Ectodermal cell (in vitro differentiated cells): ENCODE data around the gene HMGCS2.
"Not testable (repeated sequence)": the region's sequence is repeated elsewhere in the genome, so short reads cannot be mapped to it uniquely, and the experiment has no call there.

Experiments used
- H3K27ac ChIP-seq: 2 replicates; pipeline ENCODE4 v1.7.0; 2013; ENCODE audit warnings: mild to moderate bottlenecking, low read depth, low read length; ENCODE audit not compliant: insufficient read depth, poor library complexity, severe bottlenecking
- H3K27me3 ChIP-seq: 2 replicates; pipeline ENCODE4 v1.7.0; 2013; ENCODE audit warnings: mild to moderate bottlenecking, low read length; ENCODE audit not compliant: insufficient read depth, control insufficient read depth, poor library complexity, severe bottlenecking
- H3K36me3 ChIP-seq: one replicate; pipeline ENCODE4 v1.7.0; 2013; ENCODE audit warnings: low read length; ENCODE audit not compliant: control insufficient read depth, insufficient read depth
- H3K4me1 ChIP-seq: one replicate; pipeline ENCODE4 v1.7.0; 2013; ENCODE audit warnings: low read length; ENCODE audit not compliant: control insufficient read depth, insufficient read depth
- H3K4me3 ChIP-seq: 2 replicates; pipeline ENCODE4 v1.7.0; 2013; ENCODE audit warnings: low read depth, low read length, control low read depth; ENCODE audit not compliant: insufficient read depth
- H3K9me3 ChIP-seq: 2 replicates; pipeline ENCODE4 v1.7.0; 2013; ENCODE audit warnings: mild to moderate bottlenecking, low read length, moderate library complexity; ENCODE audit not compliant: control insufficient read depth
- WGBS, 2 experiments: methylation state at CpG; one replicate each; pipeline ENCODE4 v1.1.7; 2013; ENCODE audit warnings: missing lambda C conversion rate in 2 of 2; 5-methylcytosine and 5-hydroxymethylcytosine counted together

The HMGCS2 gene

GRCh38 chr1:119718972-119719371 lies 49.7 kb downstream of the HMGCS2 start:
- WGBS, 2 experiments = 96 to 99% methylated on average over 3 of the region's 3 CpGs
- H3K36me3 ChIP-seq = peaks cover 31% of the 10 kb centered on the region
- no peak overlapping the region for H3K4me3 ChIP-seq

GRCh38 chr1:119718409-119718808 lies 50.3 kb downstream of the HMGCS2 start:
- Histone ChIP-seq H3K4me1 (peaks cover 27% of the 10 kb centered on the region), H3K36me3 (peaks cover 25% of the 10 kb centered on the region), H3K27ac (no peak overlapping the region), H3K27me3 (no peaks in the 10 kb centered on the region), H3K9me3 (no peaks in the 10 kb centered on the region), H3K4me3 (no peak overlapping the region)

More at GRCh38 chr1:119718972-119719371, 49.7 kb downstream of the HMGCS2 start:
- Histone ChIP-seq H3K27ac (no peak overlapping the region), H3K27me3 (no peaks in the 10 kb centered on the region), H3K4me1 (peaks cover 26% of the 10 kb centered on the region), H3K9me3 (no peaks in the 10 kb centered on the region)

- H3K4me1 ChIP-seq = peaks cover 27% of the 10 kb centered on the region
- WGBS, 2 experiments = 79 to 80% methylated on average over 5 of the region's 5 CpGs
- H3K36me3 ChIP-seq = peaks cover 2% of the 10 kb centered on the region
- H3K9me3 ChIP-seq = no peaks in the 10 kb centered on the region
- H3K4me3 ChIP-seq = no peak overlapping the region
- no peak overlapping the region for H3K27ac ChIP-seq
- no peaks in the 10 kb centered on the region for H3K27me3 ChIP-seq
Observed at GRCh38 chr1:119715542-119715941, 53.2 kb downstream of the HMGCS2 start.

GRCh38 chr1:119714583-119714982 lies 54.1 kb downstream of the HMGCS2 start:
- H3K27ac ChIP-seq = no peak overlapping the region
- H3K4me1 ChIP-seq = peaks cover 27% of the 10 kb centered on the region
- no peaks in the 10 kb centered on the region for H3K9me3 ChIP-seq
- H3K36me3 ChIP-seq = no peaks in the 10 kb centered on the region
- no peaks in the 10 kb centered on the region for H3K27me3 ChIP-seq
- no peak overlapping the region for H3K4me3 ChIP-seq
- WGBS, 2 experiments = 92 to 95% methylated on average over 8 of the region's 8 CpGs

GRCh38 chr1:119713749-119714456 lies 54.8 kb downstream of the HMGCS2 start:
- H3K4me1 ChIP-seq = peaks cover 27% of the 10 kb centered on the region
- 45 to 47% methylated on average over 6 of the region's 6 CpGs for WGBS, 2 experiments
- H3K9me3 ChIP-seq = no peaks in the 10 kb centered on the region
- no peaks in the 10 kb centered on the region for H3K27me3 ChIP-seq
- H3K27ac ChIP-seq = peak overlapping the region; percentile 87
- H3K4me3 ChIP-seq = peak overlapping the region; percentile 71
- no peaks in the 10 kb centered on the region for H3K36me3 ChIP-seq

- Histone ChIP-seq H3K27me3 (no peaks in the 10 kb centered on the region), H3K4me1 (peaks cover 27% of the 10 kb centered on the region), H3K4me3 (peak overlapping the region; percentile 71), H3K36me3 (no peaks in the 10 kb centered on the region), H3K27ac (peak overlapping the region; percentile 87), H3K9me3 (no peaks in the 10 kb centered on the region)
- WGBS, 2 experiments = 2 to 3% methylated on average over 17 of the region's 17 CpGs
Observed at GRCh38 chr1:119713039-119713748, 55.5 kb downstream of the HMGCS2 start.

GRCh38 chr1:119712342-119713038 lies 56.2 kb downstream of the HMGCS2 start:
- H3K9me3 ChIP-seq = no peaks in the 10 kb centered on the region
- 0% methylated on average over 51 of the region's 51 CpGs for WGBS, 2 experiments
- no peaks in the 10 kb centered on the region for H3K36me3 ChIP-seq
- H3K27me3 ChIP-seq = no peaks in the 10 kb centered on the region
- H3K4me1 ChIP-seq = peaks cover 27% of the 10 kb centered on the region
- H3K4me3 ChIP-seq = peak overlapping the region; percentile 71
- H3K27ac ChIP-seq = peak overlapping the region; percentile 87

GRCh38 chr1:119711804-119712341 lies 56.8 kb downstream of the HMGCS2 start, which contains the start of gene PHGDH:
TSS of gene PHGDH (plus strand) at chr1:119711934. CDS start at chr1:119712023, 89 bp downstream.
- 0% methylated on average over 27 of the region's 27 CpGs for WGBS, 2 experiments
- H3K27ac ChIP-seq = peak within 1 kb of the TSS; percentile 87
- no peaks in the 10 kb centered on the region for H3K27me3 ChIP-seq
- H3K4me1 ChIP-seq = peaks cover 27% of the 10 kb centered on the region
- peak within 1 kb of the TSS; percentile 71 for H3K4me3 ChIP-seq
- no peaks in the 10 kb centered on the region for H3K9me3 ChIP-seq
- no peaks in the 10 kb centered on the region for H3K36me3 ChIP-seq

GRCh38 chr1:119711356-119711803 lies 57.3 kb downstream of the HMGCS2 start:
- H3K9me3 ChIP-seq, H3K27ac ChIP-seq, H3K27me3 ChIP-seq, H3K36me3 ChIP-seq: not testable (repeated sequence)
- peak overlapping the region; percentile 71 for H3K4me3 ChIP-seq
- peaks cover 25% of the 10 kb centered on the region for H3K4me1 ChIP-seq
- WGBS, 2 experiments = 20 to 21% methylated on average over 6 of the region's 10 CpGs

- WGBS, 2 experiments = 83 to 90% methylated on average over 5 to 6 of the region's 6 CpGs
- H3K9me3 ChIP-seq, H3K4me1 ChIP-seq, H3K27me3 ChIP-seq, H3K27ac ChIP-seq, H3K4me3 ChIP-seq, H3K36me3 ChIP-seq: not testable (repeated sequence)
Observed at GRCh38 chr1:119706599-119706998, 62.1 kb downstream of the HMGCS2 start.
